ENCODE results near the gene STK24. TPM values are rescaled to one million over a fixed set of nuclear protein-coding genes. Genes with fewer than 3 reads are reported as not detected.

STK24 gene
- total RNA-seq, 1 experiment from 2014 or later = 51.2 TPM

GRCh38 chr13:98547455-98547854 lies 29.5 kb downstream of the STK24 start:
- H3K4me3 Mint-ChIP-seq (ENCODE audit: low read depth, unreplicated experiment) = no peak overlapping the region
- no peak overlapping the region for H3K27ac Mint-ChIP-seq (ENCODE audit: unreplicated experiment)
- CTCF ChIA-PET = no interaction called here
- no peaks in the 10 kb centered on the region for H3K4me1 Mint-ChIP-seq (ENCODE audit: low read depth, unreplicated experiment)
- H3K9me3 Mint-ChIP-seq (ENCODE audit: low read depth, unreplicated experiment) = no peaks in the 10 kb centered on the region
- peaks cover 9% of the 10 kb centered on the region for H3K36me3 Mint-ChIP-seq (ENCODE audit: insufficient read depth, unreplicated experiment)
- H3K27me3 Mint-ChIP-seq (ENCODE audit: unreplicated experiment) = no peaks in the 10 kb centered on the region
- TF ChIP-seq, protein P1, sequence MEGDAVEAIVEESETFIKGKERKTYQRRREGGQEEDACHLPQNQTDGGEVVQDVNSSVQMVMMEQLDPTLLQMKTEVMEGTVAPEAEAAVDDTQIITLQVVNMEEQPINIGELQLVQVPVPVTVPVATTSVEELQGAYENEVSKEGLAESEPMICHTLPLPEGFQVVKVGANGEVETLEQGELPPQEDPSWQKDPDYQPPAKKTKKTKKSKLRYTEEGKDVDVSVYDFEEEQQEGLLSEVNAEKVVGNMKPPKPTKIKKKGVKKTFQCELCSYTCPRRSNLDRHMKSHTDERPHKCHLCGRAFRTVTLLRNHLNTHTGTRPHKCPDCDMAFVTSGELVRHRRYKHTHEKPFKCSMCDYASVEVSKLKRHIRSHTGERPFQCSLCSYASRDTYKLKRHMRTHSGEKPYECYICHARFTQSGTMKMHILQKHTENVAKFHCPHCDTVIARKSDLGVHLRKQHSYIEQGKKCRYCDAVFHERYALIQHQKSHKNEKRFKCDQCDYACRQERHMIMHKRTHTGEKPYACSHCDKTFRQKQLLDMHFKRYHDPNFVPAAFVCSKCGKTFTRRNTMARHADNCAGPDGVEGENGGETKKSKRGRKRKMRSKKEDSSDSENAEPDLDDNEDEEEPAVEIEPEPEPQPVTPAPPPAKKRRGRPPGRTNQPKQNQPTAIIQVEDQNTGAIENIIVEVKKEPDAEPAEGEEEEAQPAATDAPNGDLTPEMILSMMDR (IDR thresholded peaks at IDR 0.05; ENCODE audit: unreplicated experiment) = no peak
- no peak for DNase-seq
- no TSS peak for BruUV-seq (replicated peaks)
- intact Hi-C loops (cut with micrococcal nuclease; ENCODE audit: unreplicated experiment) = no loop called here

DNA sequence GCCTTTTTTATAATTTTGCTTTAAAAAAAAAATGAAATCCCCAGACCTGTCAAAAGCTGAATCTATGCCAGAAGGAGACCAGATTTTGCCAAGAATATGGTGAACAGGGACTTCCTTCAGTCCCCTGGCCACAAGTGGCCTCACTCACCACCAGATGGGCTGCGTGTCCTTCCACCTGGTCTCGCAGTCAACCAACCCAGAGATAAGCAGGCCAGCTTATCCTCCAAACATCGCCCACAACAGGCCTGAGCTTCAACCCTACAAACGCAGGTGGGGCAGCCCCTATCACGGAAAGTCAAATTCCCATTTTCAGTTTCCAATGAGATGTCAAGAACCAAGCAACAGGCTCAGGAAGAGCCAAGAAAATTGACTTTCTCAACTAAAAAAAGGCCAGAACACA lies 30.5 kb downstream of the STK24 start:
- intact Hi-C loops (cut with micrococcal nuclease; ENCODE audit: unreplicated experiment) = no loop called here
- DNase-seq = no peak
- no peaks in the 10 kb centered on the region for H3K9me3 Mint-ChIP-seq (ENCODE audit: low read depth, unreplicated experiment)
- no peaks in the 10 kb centered on the region for H3K27me3 Mint-ChIP-seq (ENCODE audit: unreplicated experiment)
- no TSS peak for BruUV-seq (replicated peaks)
- no peaks in the 10 kb centered on the region for H3K4me1 Mint-ChIP-seq (ENCODE audit: low read depth, unreplicated experiment)
- no peak overlapping the region for H3K4me3 Mint-ChIP-seq (ENCODE audit: low read depth, unreplicated experiment)
- peaks cover 6% of the 10 kb centered on the region for H3K36me3 Mint-ChIP-seq (ENCODE audit: insufficient read depth, unreplicated experiment)
- H3K27ac Mint-ChIP-seq (ENCODE audit: unreplicated experiment) = no peak overlapping the region
- TF ChIP-seq, protein P1 (IDR thresholded peaks at IDR 0.05; ENCODE audit: unreplicated experiment) = no peak
- CTCF ChIA-PET = no interaction called here

- TF ChIP-seq, protein P1 (IDR thresholded peaks at IDR 0.05; ENCODE audit: unreplicated experiment) = no peak
- no TSS peak for BruUV-seq (replicated peaks)
- Mint-ChIP-seq H3K27me3 (ENCODE audit: unreplicated experiment) (no peaks in the 10 kb centered on the region), H3K4me3 (ENCODE audit: low read depth, unreplicated experiment) (no peak overlapping the region), H3K27ac (ENCODE audit: unreplicated experiment) (no peak overlapping the region), H3K4me1 (ENCODE audit: low read depth, unreplicated experiment) (no peaks in the 10 kb centered on the region), H3K36me3 (ENCODE audit: insufficient read depth, unreplicated experiment) (no peaks in the 10 kb centered on the region), H3K9me3 (ENCODE audit: low read depth, unreplicated experiment) (no peaks in the 10 kb centered on the region)
- intact Hi-C loops (cut with micrococcal nuclease; ENCODE audit: unreplicated experiment) = no loop called here
- no peak for DNase-seq
- CTCF ChIA-PET = no interaction called here
Observed at GRCh38 chr13:98544104-98544710, 32.7 kb downstream of the STK24 start.

DNA sequence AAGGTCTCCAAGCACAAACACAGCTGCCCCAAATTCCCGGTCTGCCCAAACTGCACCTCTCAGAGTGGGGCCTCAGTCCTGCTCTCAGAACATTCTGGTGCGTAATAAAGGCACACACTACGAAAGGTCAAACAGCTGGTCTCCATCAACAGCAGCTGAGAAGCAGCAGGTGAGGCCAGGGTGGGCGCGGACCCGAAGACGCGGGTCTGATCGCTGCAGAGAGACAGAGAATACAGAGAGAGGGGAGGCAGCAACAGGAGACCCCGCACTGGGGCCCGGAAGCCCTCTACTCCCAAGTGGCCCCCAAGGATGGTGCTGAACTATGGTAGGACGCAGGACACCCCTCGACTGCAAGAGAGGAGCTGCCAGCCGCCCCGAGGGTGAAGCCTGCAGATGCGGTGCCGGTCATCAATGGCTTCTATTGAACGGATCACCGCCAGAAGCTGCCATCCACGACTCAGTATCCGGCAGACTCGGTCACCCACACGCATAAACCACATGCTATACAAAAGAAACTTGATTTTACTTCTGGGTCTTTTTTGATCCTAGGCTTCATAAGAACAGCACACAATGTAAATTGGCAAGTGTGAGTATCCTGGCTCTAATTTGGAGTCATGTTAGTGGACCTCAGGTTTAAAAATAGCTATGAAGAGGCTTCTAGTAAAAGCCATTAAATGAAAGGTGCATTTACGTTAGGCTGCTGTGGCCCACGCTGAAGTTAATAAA lies 33.4 kb downstream of the STK24 start:
- no peaks in the 10 kb centered on the region for H3K4me1 Mint-ChIP-seq (ENCODE audit: low read depth, unreplicated experiment)
- DNase-seq = no peak
- H3K4me3 Mint-ChIP-seq (ENCODE audit: low read depth, unreplicated experiment) = no peak overlapping the region
- H3K36me3 Mint-ChIP-seq (ENCODE audit: insufficient read depth, unreplicated experiment) = no peaks in the 10 kb centered on the region
- no peak overlapping the region for H3K27ac Mint-ChIP-seq (ENCODE audit: unreplicated experiment)
- no peaks in the 10 kb centered on the region for H3K9me3 Mint-ChIP-seq (ENCODE audit: low read depth, unreplicated experiment)
- no TSS peak for BruUV-seq (replicated peaks)
- TF ChIP-seq, protein P1 (IDR thresholded peaks at IDR 0.05; ENCODE audit: unreplicated experiment) = no peak
- H3K27me3 Mint-ChIP-seq (ENCODE audit: unreplicated experiment) = no peaks in the 10 kb centered on the region
- intact Hi-C loops (cut with micrococcal nuclease; ENCODE audit: unreplicated experiment) = no loop called here
- CTCF ChIA-PET = no interaction called here

All from Calu3 (cell line).